Measurements from ENCODE around the gene CRYBB1. TPM values are rescaled to one million over a fixed set of nuclear protein-coding genes. Genes with fewer than 3 reads are reported as not detected.
A peak's percentile ranks its signal among the peaks of the same experiment; 100 is the strongest.

Gene CRYBB1
- polyA plus RNA-seq, 1 experiment = not detected

DNA sequence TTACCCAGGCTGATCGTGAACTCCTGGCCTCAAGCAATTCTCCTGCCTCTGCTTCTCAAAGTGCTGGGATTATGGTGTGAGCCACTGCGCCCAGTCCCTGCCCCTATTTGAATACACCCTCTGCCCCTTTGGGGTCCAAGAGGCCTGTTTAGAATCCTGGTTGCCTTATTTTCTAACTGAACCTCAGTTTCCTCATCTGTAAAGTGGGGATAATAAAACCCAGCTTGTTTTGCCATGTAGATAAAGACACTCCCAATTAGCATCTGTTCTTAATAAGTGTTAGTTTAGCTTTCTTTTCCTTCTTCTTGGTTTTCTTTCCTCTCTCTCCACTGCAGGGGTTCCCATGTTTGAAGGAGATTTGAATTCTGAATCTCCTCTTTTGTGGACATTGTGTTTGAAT, 44.3 kb upstream of the CRYBB1 start:
- DNase-seq (ENCODE audit: low read depth, low spot score) = no peak
- ChIA-PET POLR2A (no interaction called here), CTCF (interaction anchor here (0.8 to 1.3 kb wide), 2 partner anchors 11 to 15 kb away, joined by 3 to 7 read pairs; no protein-coding TSS in a partner anchor)
- TF ChIP-seq, protein P1, sequence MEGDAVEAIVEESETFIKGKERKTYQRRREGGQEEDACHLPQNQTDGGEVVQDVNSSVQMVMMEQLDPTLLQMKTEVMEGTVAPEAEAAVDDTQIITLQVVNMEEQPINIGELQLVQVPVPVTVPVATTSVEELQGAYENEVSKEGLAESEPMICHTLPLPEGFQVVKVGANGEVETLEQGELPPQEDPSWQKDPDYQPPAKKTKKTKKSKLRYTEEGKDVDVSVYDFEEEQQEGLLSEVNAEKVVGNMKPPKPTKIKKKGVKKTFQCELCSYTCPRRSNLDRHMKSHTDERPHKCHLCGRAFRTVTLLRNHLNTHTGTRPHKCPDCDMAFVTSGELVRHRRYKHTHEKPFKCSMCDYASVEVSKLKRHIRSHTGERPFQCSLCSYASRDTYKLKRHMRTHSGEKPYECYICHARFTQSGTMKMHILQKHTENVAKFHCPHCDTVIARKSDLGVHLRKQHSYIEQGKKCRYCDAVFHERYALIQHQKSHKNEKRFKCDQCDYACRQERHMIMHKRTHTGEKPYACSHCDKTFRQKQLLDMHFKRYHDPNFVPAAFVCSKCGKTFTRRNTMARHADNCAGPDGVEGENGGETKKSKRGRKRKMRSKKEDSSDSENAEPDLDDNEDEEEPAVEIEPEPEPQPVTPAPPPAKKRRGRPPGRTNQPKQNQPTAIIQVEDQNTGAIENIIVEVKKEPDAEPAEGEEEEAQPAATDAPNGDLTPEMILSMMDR (IDR thresholded peaks at IDR 0.05; ENCODE audit: low read depth, low read length) = no peak
- Histone ChIP-seq H3K27me3 (ENCODE audit: control insufficient read depth, insufficient read depth, low read length) (peaks cover 7% of the 10 kb centered on the region), H3K4me3 (ENCODE audit: low read depth, low read length) (no peak overlapping the region), H3K9me3 (ENCODE audit: control insufficient read depth, insufficient read depth, low read length) (no peaks in the 10 kb centered on the region), H3K27ac (ENCODE audit: low read depth, low read length) (no peak overlapping the region)

DNA sequence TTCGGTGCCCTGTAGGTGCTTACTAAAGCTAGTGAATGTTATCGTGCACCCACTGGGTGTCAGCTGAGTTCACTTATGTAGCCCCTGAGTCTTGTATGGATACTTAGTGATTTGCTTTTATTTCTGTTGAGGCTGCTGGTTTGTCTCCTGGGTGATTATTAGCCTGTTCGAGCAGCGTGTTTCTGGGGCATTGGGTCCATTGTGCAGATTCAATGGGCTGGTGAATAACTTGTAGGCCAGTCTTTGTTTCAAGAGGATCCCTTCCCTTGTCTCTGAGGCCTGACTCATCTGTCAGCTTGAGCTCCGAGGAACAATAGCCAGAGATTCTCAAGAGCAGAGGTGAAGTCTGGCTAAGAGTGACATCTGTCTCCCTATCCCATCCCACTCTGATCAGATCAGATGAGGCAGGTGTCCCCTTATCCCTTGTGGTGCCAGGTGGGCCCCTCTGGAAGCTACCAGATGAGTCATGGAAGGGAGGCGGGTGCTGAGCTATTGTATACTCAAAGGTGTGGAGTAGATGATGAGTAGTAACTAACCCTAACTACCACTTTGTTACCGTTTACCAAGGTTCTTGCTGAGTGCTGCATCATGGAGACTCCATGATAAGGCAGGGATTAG, 43.2 kb upstream of the CRYBB1 start:
- Histone ChIP-seq H3K4me3 (ENCODE audit: low read depth, low read length) (no peak overlapping the region), H3K27me3 (ENCODE audit: control insufficient read depth, insufficient read depth, low read length) (peaks cover 9% of the 10 kb centered on the region), H3K27ac (ENCODE audit: low read depth, low read length) (no peak overlapping the region), H3K9me3 (ENCODE audit: control insufficient read depth, insufficient read depth, low read length) (no peaks in the 10 kb centered on the region)
- CTCF ChIA-PET = interaction anchor here (0.5 kb wide), 1 partner anchor 287 kb away, joined by 3 read pairs; no protein-coding TSS in a partner anchor
- TF ChIP-seq, protein P1 (IDR thresholded peaks at IDR 0.05; ENCODE audit: low read depth, low read length) = no peak
- POLR2A ChIA-PET = no interaction called here
- no peak for DNase-seq (ENCODE audit: low read depth, low spot score)

DNA sequence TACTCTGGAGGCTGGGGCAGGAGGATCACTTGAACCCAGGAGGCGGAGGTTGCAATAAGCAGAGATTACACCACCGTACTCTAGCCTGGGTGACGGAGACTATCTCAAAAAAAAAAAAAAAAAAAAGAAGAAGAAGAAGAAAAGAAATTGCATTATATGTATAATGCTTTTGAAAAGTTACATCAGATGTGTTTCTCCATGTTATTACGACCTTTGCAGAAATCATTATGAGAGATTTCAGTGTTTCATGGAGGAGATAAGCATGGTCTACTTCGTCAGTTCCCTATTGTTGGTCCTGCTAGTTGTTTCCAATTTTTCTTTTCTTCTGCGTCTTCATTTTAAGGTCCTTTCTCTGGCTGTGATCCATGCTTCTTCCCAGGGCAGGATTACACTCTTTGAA, 42.5 kb upstream of the CRYBB1 start:
- Histone ChIP-seq H3K27me3 (ENCODE audit: control insufficient read depth, insufficient read depth, low read length) (peaks cover 12% of the 10 kb centered on the region), H3K4me3 (ENCODE audit: low read depth, low read length) (no peak overlapping the region), H3K27ac (ENCODE audit: low read depth, low read length) (no peak overlapping the region), H3K9me3 (ENCODE audit: control insufficient read depth, insufficient read depth, low read length) (no peaks in the 10 kb centered on the region)
- ChIA-PET POLR2A (no interaction called here), CTCF (no interaction called here)
- no peak for DNase-seq (ENCODE audit: low read depth, low spot score)
- TF ChIP-seq, protein P1 (IDR thresholded peaks at IDR 0.05; ENCODE audit: low read depth, low read length) = no peak

DNA sequence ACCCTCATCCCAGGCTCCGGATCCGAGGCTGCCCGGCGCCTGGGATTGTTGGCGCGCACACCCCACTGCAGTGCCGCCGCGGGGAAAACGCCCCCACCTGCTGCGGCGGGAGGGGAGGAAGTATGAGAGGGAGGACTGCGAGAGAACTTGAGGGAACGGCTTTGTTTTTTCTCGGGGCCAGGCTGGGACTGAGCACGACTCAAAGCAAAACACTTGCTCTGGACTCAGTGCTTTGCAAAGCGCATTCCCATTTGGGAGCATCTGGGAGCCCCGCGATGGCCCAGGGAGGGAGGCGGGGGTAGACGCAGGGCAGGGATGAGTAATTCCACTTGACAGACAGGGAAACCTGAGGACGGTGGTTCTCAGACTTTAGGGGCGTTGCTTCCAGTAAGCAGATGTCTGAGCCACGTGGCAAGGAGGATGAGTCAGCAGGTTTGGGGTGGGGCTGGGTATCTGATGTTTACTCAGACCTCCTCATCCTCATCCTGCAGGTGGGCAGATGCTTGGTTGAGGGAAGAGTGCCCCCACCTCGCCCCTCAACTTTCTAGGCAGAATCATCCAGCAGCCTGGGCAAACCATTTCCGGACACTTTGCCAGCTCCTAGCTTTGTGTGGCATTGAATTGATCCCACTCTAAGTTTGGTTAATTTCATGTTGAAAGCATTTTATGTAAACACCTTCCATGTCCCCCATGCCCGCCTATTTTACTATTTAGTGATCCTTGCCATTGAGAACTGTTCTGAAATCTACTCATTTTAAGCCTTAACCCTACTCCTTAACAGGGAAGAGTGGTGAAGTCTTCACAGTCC, 41.0 kb upstream of the CRYBB1 start:
- DNase-seq (ENCODE audit: low read depth, low spot score) = peak; percentile 86
- TF ChIP-seq, protein P1 (IDR thresholded peaks at IDR 0.05; ENCODE audit: low read depth, low read length) = no peak
- ChIA-PET POLR2A (interaction anchor here (0.6 kb wide), 1 partner anchor 14 kb away, joined by 3 read pairs; no protein-coding TSS in a partner anchor), CTCF (interaction anchor here (0.5 kb wide), 1 partner anchor 64 kb away, joined by 3 read pairs; no protein-coding TSS in a partner anchor)
- Histone ChIP-seq H3K4me3 (ENCODE audit: low read depth, low read length) (peak overlapping the region; percentile 69), H3K9me3 (ENCODE audit: control insufficient read depth, insufficient read depth, low read length) (no peaks in the 10 kb centered on the region), H3K27me3 (ENCODE audit: control insufficient read depth, insufficient read depth, low read length) (peaks cover 21% of the 10 kb centered on the region), H3K27ac (ENCODE audit: low read depth, low read length) (peak overlapping the region; percentile 57)

DNA sequence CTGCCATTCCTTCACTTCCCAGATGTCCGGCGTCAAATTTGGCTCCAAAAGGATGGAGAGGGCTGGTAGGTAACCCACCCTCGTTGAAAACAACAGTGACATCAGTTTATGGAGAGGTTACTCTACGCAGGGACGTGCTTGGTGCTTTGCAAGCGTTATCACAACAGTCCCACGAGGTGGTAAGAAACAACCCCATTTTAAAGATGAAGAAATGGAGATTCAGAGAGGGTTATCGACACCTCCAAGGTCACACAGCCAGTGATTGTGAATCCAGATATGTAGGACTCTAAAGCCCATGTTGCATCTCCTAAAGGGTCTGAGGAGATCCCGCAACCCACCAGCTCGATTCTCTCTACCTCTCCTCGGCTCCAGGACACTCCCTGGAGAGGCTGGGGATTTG, 40.3 kb upstream of the CRYBB1 start:
- TF ChIP-seq, protein P1 (IDR thresholded peaks at IDR 0.05; ENCODE audit: low read depth, low read length) = no peak
- H3K27ac ChIP-seq (ENCODE audit: low read depth, low read length) = peak overlapping the region; percentile 57
- no peaks in the 10 kb centered on the region for H3K9me3 ChIP-seq (ENCODE audit: control insufficient read depth, insufficient read depth, low read length)
- ChIA-PET CTCF (interaction anchor here (0.6 to 1.6 kb wide), 2 partner anchors 8 to 673 kb away, joined by 4 to 5 read pairs; no protein-coding TSS in a partner anchor), POLR2A (no interaction called here)
- DNase-seq (ENCODE audit: low read depth, low spot score) = no peak
- peak overlapping the region; percentile 69 for H3K4me3 ChIP-seq (ENCODE audit: low read depth, low read length)
- peaks cover 26% of the 10 kb centered on the region for H3K27me3 ChIP-seq (ENCODE audit: control insufficient read depth, insufficient read depth, low read length)

Data from AG04450 (cell line).